ENCODE measurements around the gene REC8.
A peak's percentile ranks its signal among the peaks of the same experiment; 100 is the strongest.
"Not testable (repeated sequence)": the region's sequence is repeated elsewhere in the genome, so short reads cannot be mapped to it uniquely, and the experiment has no call there.

REC8 gene

GRCh38 chr14:24206260-24207103 lies 34.6 kb downstream of the REC8 start:
- no peak for DNase-seq

- DNase-seq = no peak
Observed at GRCh38 chr14:24207104-24207551, 35.2 kb downstream of the REC8 start.

- DNase-seq = no peak
Observed at GRCh38 chr14:24207625-24208024, 35.7 kb downstream of the REC8 start.

- DNase-seq = no peak
Observed at GRCh38 chr14:24211311-24211710, 39.4 kb downstream of the REC8 start.

GRCh38 chr14:24212924-24213865 lies 41.3 kb downstream of the REC8 start, which contains the start of gene CHMP4A:
Gene CHMP4A (minus strand): TSS chr14:24213488. CDS start chr14:24213439, 49 bp downstream.
- peak; percentile 99 for DNase-seq

GRCh38 chr14:24213866-24214662 lies 42.2 kb downstream of the REC8 start:
- no peak for DNase-seq

- DNase-seq = peak; percentile 82
Observed at GRCh38 chr14:24215495-24216344, 43.8 kb downstream of the REC8 start, which contains the start of gene MDP1. Gene MDP1 (minus strand): TSS chr14:24216066. CDS start chr14:24215955, 111 bp downstream.

GRCh38 chr14:24216345-24216699 lies 44.4 kb downstream of the REC8 start:
- no peak for DNase-seq

- DNase-seq = not testable (repeated sequence)
Observed at GRCh38 chr14:24216876-24217275, 45.0 kb downstream of the REC8 start.

GRCh38 chr14:24219080-24219479 lies 47.2 kb downstream of the REC8 start:
- DNase-seq = no peak

GRCh38 chr14:24219521-24219920 lies 47.6 kb downstream of the REC8 start:
- no peak for DNase-seq

- not testable (repeated sequence) for DNase-seq
Observed at GRCh38 chr14:24222987-24223386, 51.1 kb downstream of the REC8 start.

- peak; percentile 90 for DNase-seq
Observed at GRCh38 chr14:24224618-24225071, 52.8 kb downstream of the REC8 start.

GRCh38 chr14:24226473-24226872 lies 54.6 kb downstream of the REC8 start:
- DNase-seq = no peak

- DNase-seq = no peak
Observed at GRCh38 chr14:24228902-24229301, 57.0 kb downstream of the REC8 start.
